Measurements from ENCODE around the gene SMIM8. TPM values are rescaled to one million over a fixed set of nuclear protein-coding genes. Genes with fewer than 3 reads are reported as not detected.

Gene SMIM8
- total RNA-seq, 1 experiment from 2014 or later, result 5.0 TPM

DNA sequence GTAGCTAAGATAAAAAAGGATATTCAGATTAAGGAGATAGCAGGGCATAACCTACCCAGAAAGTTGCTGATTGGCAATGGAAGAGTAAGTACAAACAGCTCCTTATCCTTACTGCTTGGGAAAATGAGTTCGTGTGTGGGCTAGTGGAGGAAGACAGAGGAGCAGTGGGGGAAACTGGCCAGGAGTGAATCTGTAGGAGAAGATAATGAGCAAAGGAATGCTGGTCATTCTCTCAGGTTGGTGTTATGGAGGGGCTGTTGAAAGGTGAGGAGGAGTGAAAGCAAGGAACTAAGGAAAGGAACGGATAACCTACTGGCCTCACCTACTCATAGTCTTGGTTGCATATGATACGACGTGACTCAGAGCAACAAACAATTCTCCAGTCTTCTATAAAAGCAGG is 14.0 kb downstream of the SMIM8 start:
- no peaks in the 10 kb centered on the region for H3K9me3 ChIP-seq (ENCODE audit: low read length)
- TF ChIP-seq EZH2 (IDR thresholded peaks at IDR 0.05; ENCODE audit: low read length, unreplicated experiment), result no peak
- TF ChIP-seq, protein P1, sequence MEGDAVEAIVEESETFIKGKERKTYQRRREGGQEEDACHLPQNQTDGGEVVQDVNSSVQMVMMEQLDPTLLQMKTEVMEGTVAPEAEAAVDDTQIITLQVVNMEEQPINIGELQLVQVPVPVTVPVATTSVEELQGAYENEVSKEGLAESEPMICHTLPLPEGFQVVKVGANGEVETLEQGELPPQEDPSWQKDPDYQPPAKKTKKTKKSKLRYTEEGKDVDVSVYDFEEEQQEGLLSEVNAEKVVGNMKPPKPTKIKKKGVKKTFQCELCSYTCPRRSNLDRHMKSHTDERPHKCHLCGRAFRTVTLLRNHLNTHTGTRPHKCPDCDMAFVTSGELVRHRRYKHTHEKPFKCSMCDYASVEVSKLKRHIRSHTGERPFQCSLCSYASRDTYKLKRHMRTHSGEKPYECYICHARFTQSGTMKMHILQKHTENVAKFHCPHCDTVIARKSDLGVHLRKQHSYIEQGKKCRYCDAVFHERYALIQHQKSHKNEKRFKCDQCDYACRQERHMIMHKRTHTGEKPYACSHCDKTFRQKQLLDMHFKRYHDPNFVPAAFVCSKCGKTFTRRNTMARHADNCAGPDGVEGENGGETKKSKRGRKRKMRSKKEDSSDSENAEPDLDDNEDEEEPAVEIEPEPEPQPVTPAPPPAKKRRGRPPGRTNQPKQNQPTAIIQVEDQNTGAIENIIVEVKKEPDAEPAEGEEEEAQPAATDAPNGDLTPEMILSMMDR (conservative IDR thresholded peaks at IDR 0.05; ENCODE audit: low read depth, low read length), result no peak
- no peak for TF ChIP-seq EZH2phosphoT487 (IDR thresholded peaks at IDR 0.05; ENCODE audit: borderline replicate concordance, low read length)
- POLR2A ChIA-PET (ENCODE audit: unreplicated experiment), result no interaction called here
- H3K4me1 ChIP-seq (ENCODE audit: insufficient read depth, low read length), result no peaks in the 10 kb centered on the region
- H3K9ac ChIP-seq (ENCODE audit: low read length), result no peak overlapping the region
- DNase-seq, result no peak
- no peaks in the 10 kb centered on the region for H3K27me3 ChIP-seq (ENCODE audit: low read length)
- no peak overlapping the region for H3K4me3 ChIP-seq (ENCODE audit: low read length)
- H3K9me2 ChIP-seq (replicated peaks; ENCODE audit: low read length), result no peaks in the 10 kb centered on the region
- CTCF ChIA-PET, result no interaction called here
- H3K27ac ChIP-seq (ENCODE audit: low read length), result no peak overlapping the region
- H3K36me3 ChIP-seq (ENCODE audit: low read depth, low read length), result no peaks in the 10 kb centered on the region
- no peaks in the 10 kb centered on the region for H3K79me2 ChIP-seq (ENCODE audit: low read length)
- ATAC-seq, result no peak
- no TSS peak for BruUV-seq (replicated peaks)
- intact Hi-C loops (cut with micrococcal nuclease), result no loop called here
- H3F3A ChIP-seq (ENCODE audit: low read length, unreplicated experiment), result no peaks in the 10 kb centered on the region
- H3K4me2 ChIP-seq (ENCODE audit: low read length), result no peak overlapping the region
- no peak overlapping the region for H2AFZ ChIP-seq (ENCODE audit: low read length)
- no peaks in the 10 kb centered on the region for H4K20me1 ChIP-seq (ENCODE audit: low read length)

DNA sequence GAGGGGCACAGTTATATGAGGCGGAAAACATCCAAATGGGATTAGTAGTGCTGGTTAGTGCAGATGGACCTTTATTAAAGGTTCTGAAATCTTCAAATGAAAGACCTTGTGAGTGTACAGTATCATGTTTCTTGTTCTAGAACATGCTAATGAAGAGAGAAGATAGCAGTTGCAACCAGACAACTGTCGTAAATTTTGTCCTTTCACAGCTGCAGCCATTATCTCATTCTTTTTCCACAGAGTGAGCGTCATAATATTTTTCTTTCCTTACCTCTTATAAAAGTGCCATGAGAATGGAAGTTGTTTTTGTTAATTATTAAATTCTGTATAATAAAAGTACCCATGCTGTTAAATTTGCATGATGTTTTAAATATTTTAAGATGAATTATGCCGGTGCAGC is 17.8 kb downstream of the SMIM8 start:
- H3K9ac ChIP-seq (ENCODE audit: low read length), result no peak overlapping the region
- H3F3A ChIP-seq (ENCODE audit: low read length, unreplicated experiment), result no peaks in the 10 kb centered on the region
- H3K79me2 ChIP-seq (ENCODE audit: low read length), result no peaks in the 10 kb centered on the region
- no peaks in the 10 kb centered on the region for H4K20me1 ChIP-seq (ENCODE audit: low read length)
- no peaks in the 10 kb centered on the region for H3K4me1 ChIP-seq (ENCODE audit: insufficient read depth, low read length)
- H3K9me3 ChIP-seq (ENCODE audit: low read length), result no peaks in the 10 kb centered on the region
- no peaks in the 10 kb centered on the region for H3K36me3 ChIP-seq (ENCODE audit: low read depth, low read length)
- BruUV-seq (replicated peaks), result no TSS peak
- TF ChIP-seq, protein P1 (conservative IDR thresholded peaks at IDR 0.05; ENCODE audit: low read depth, low read length), result no peak
- TF ChIP-seq EZH2phosphoT487 (IDR thresholded peaks at IDR 0.05; ENCODE audit: borderline replicate concordance, low read length) (no peak), EZH2 (IDR thresholded peaks at IDR 0.05; ENCODE audit: low read length, unreplicated experiment) (no peak)
- H2AFZ ChIP-seq (ENCODE audit: low read length), result no peak overlapping the region
- no peak overlapping the region for H3K4me3 ChIP-seq (ENCODE audit: low read length)
- H3K4me2 ChIP-seq (ENCODE audit: low read length), result no peak overlapping the region
- DNase-seq (no peak), ATAC-seq (no peak)
- intact Hi-C loops (cut with micrococcal nuclease), result no loop called here
- ChIA-PET POLR2A (ENCODE audit: unreplicated experiment) (no interaction called here), CTCF (no interaction called here)
- H3K27ac ChIP-seq (ENCODE audit: low read length), result no peak overlapping the region
- H3K27me3 ChIP-seq (ENCODE audit: low read length), result no peaks in the 10 kb centered on the region
- no peaks in the 10 kb centered on the region for H3K9me2 ChIP-seq (replicated peaks; ENCODE audit: low read length)

DNA sequence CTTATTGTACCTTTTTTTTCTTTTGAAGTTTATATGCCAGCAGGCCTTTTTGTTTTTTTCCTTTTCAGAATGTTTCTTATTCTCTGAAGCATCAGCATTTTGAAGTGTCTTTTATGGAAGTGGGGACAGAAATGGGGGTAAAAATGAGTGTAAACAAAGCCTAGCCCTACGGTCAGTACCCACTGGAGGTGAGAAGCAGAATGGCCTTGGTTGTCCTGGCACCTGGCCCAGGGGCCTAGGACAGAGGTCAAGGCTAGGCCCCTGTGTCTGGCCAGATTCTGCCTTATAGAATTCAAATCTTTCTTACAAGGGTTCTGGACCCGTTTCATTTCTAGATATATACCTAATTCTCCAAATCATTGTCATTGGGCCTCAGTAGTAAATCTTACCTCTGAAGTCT is 18.8 kb downstream of the SMIM8 start:
- H3K27ac ChIP-seq (ENCODE audit: low read length), result no peak overlapping the region
- no peaks in the 10 kb centered on the region for H3K4me1 ChIP-seq (ENCODE audit: insufficient read depth, low read length)
- no peaks in the 10 kb centered on the region for H3K27me3 ChIP-seq (ENCODE audit: low read length)
- intact Hi-C loops (cut with micrococcal nuclease), result no loop called here
- TF ChIP-seq, protein P1 (conservative IDR thresholded peaks at IDR 0.05; ENCODE audit: low read depth, low read length), result no peak
- TF ChIP-seq EZH2 (IDR thresholded peaks at IDR 0.05; ENCODE audit: low read length, unreplicated experiment) (no peak), EZH2phosphoT487 (IDR thresholded peaks at IDR 0.05; ENCODE audit: borderline replicate concordance, low read length) (no peak)
- no peak overlapping the region for H3K4me2 ChIP-seq (ENCODE audit: low read length)
- no peaks in the 10 kb centered on the region for H3K36me3 ChIP-seq (ENCODE audit: low read depth, low read length)
- no peaks in the 10 kb centered on the region for H4K20me1 ChIP-seq (ENCODE audit: low read length)
- no peaks in the 10 kb centered on the region for H3F3A ChIP-seq (ENCODE audit: low read length, unreplicated experiment)
- DNase-seq, result no peak
- H2AFZ ChIP-seq (ENCODE audit: low read length), result no peak overlapping the region
- POLR2A ChIA-PET (ENCODE audit: unreplicated experiment), result no interaction called here
- BruUV-seq (replicated peaks), result no TSS peak
- no peaks in the 10 kb centered on the region for H3K9me2 ChIP-seq (replicated peaks; ENCODE audit: low read length)
- no peak for ATAC-seq
- no peaks in the 10 kb centered on the region for H3K9me3 ChIP-seq (ENCODE audit: low read length)
- H3K4me3 ChIP-seq (ENCODE audit: low read length), result no peak overlapping the region
- H3K79me2 ChIP-seq (ENCODE audit: low read length), result no peaks in the 10 kb centered on the region
- CTCF ChIA-PET, result no interaction called here
- H3K9ac ChIP-seq (ENCODE audit: low read length), result no peak overlapping the region
